ENCODE results near the gene NPR2.
A peak's percentile ranks its signal among the peaks of the same experiment; 100 is the strongest.

Gene NPR2

GRCh38 chr9:35834260-35835215, 43.1 kb downstream of the NPR2 start:
- no peak for DNase-seq

- DNase-seq = no peak
Observed at GRCh38 chr9:35835216-35835632, 43.8 kb downstream of the NPR2 start.

- DNase-seq = no peak
Observed at GRCh38 chr9:35835766-35836165, 44.4 kb downstream of the NPR2 start.

- DNase-seq = no peak
Observed at GRCh38 chr9:35836595-35836994, 45.2 kb downstream of the NPR2 start.

DNA sequence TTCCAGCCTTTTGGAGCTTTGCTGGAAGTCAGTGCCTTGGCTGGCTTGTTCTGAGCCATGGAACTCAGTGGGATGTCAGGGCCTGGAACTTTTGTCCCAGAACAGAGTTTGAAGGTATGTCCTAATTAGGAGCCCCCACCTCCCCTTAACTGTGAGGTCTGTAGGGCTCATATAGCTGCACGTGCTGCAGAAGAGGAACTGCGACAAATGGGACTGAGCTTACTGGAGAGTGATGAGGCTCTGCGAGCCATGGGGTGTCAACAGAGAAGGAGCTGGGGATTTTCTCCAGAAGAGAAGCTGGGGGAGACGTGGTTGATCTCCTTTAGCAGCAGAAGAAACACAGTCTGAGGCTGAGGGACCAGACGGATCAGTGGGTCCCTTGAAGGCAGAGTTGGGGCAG, 48.5 kb downstream of the NPR2 start:
- no peak for DNase-seq

GRCh38 chr9:35840881-35841644, 49.7 kb downstream of the NPR2 start:
- no peak for DNase-seq

GRCh38 chr9:35841645-35841900, 50.2 kb downstream of the NPR2 start:
- no peak for DNase-seq

DNA sequence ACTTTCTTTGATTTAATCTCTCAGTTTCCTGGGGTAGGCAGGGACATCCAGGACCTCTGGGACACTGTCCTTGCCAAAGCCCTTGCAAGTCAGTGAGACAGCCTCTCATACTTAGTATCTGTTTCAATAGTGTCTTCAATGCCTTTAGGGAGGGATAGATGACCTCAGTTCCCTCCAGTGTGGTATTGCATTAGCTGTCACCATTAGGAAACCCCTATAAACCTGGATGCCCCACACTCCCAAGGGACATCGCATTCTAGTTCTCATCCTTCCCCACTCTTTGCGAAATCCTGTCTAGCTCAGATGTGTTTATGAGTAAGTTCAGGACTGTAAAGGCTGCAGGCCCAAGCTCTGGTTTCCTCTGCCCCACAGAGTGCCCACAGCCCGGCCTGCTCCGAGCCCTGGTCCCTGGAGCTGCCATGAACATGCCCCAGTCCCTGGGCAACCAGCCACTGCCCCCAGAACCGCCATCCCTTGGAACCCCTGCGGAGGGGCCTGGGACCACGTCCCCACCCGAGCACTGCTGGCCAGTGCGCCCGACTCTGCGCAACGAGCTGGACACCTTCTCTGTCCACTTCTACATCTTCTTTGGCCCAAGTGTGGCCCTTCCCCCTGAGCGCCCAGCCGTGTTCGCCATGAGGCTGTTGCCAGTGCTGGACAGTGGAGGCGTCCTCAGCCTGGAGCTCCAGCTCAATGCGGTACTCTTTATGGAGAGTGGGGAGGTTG, 50.8 kb downstream of the NPR2 start:
- no peak for DNase-seq

- no peak for DNase-seq
Observed at GRCh38 chr9:35842795-35843194, 51.4 kb downstream of the NPR2 start.

- DNase-seq = no peak
Observed at GRCh38 chr9:35844628-35845270, 53.4 kb downstream of the NPR2 start.

DNA sequence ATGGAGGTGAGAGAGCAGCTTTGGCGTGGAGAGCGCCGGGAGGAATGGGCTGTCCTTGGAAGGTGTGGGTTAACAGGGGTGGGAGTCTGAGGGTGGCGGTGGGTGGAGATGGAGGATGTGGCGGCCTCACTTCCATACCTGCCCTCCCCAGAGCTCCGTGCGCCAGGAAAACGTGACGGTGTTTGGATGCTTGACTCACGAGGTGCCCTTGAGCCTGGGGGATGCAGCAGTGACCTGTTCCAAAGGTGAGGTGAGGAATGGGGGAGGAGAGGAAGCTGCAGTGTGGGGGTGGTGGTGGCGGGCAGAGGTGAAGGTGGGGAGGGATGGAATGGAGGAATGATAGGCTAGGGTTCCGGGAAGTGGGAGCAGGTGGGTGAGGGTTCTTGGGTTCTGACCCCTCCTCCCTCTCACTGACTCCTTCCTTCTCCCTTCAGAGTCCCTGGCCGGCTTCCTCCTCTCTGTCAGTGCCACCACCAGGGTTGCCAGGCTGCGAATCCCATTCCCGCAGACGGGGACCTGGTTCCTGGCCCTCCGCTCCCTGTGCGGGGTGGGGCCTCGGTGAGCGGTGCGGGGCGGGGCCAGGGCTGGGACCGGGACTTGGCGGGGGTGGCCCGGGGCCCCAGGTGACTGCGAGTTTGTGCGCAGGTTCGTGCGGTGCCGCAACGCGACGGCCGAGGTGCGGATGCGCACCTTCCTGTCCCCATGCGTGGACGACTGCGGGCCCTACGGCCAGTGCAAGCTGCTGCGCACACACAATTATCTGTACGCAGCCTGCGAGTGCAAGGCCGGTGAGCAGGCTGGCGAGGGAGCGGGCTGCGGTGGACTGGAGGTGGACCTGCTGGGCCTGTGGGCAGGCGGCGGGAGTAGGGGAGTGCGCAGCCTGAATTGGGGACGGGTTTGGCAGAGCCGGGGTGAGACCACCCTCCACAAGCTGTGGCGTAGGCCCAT, 54.7 kb downstream of the NPR2 start:
- no peak for DNase-seq

DNA sequence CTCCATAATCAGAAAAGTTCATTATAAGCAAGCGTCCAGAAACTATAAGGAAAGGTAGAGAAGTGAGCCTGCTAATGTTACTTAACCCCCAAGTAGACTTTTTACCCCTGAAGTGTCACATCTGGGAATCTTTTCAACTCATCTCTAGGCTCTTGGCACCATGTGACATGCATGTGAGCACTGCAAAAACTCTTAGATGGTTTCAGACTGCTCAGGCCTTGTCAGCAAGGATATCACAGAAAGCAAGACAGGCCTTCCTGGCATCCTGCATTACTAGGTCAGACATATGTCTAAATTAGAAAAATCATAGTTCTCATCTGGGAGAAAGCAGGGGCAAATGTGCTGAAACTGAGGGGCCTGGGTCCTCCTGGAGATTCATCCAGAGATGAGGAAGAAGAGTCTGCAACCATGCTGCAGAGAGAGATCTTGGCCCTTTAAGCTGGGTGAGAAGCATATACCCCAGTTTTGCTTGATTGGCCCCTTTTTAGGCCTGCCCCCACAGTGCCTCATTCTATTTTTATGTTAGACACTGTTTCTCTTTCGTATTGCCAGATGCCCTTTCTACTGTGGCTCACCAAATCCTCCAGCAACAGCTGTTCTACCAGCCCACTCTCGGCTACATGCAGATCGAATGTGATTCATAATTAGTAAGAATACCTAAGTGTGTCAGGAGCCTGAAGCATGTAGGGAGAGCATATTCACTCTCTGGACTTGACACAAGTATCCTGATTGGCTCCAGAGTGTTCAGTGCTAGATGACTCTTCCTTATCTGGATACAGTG, 56.6 kb downstream of the NPR2 start:
- peak; percentile 52 to 65 for DNase-seq

DNA sequence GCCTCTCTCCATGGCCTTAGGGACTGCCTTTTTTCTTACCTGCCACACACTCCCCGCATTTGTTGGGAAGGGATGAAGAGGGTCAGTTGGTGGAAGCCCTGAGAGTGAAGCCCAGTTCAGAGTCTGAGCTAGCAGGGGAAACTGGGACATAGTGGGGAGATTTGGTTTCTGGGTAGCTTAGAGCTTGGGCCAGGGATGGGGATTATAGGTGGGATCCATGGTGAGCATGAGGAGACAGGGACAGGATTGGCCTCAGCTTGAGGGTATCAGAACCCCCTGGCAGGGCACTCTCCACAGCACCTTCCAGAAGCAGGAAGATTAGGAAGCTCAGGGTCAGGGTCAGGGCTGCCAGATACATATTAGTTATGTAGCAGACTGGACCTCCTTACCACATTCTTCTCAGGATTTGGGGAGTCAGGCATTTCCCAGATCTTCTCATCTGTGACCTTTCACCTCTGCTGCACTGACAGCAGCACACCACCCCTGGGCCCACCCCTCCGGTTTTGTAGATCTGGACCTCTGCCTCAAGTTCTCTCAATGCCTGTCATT, 61.0 kb downstream of the NPR2 start:
- peak in 1 of 2 experiments; percentile 4 for DNase-seq

- DNase-seq = peak in 1 of 2 experiments; percentile 5
Observed at GRCh38 chr9:35852876-35853865, 61.8 kb downstream of the NPR2 start.

- DNase-seq = peak; percentile 0 to 2
Observed at GRCh38 chr9:35854091-35854762, 62.8 kb downstream of the NPR2 start.

DNA sequence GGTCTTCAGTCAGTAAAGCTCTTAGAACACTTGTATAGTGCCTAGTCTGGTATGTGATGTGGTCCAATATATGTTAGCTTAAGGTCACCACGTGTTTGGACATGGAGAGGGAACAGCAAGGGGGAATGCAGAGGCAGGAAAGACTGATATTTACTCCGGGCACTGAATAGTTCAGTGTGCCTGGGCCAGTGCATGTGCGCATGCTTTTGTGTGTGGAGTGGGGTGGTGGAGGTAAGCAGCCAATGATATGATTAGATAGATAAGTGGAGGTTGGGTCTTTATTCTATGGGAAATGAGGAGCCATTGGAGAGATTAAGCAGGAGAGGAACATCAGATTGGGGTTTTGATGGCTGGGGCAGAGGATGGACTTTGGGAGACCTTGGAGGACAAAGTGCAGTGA, 64.8 kb downstream of the NPR2 start:
- DNase-seq = peak in 1 of 2 experiments; percentile 4

DNA sequence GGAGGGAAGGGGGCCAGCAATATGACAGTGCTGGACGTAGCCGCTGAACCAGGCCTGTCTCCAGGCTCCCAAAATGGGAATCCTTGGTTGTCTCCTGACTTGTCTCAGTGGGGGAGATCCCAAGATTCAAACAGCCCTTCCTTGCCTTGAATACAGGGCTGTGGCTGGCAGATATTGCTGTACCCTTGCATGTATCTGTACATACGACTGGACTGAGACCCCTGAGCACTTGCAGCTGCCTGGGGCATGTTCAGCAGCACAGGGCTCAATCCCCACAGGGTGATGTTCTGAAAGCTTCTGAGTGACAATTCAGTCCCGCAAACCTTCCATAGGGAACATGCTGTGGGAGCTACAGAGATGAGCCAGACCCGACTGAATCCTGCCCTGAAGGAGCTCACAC, 65.5 kb downstream of the NPR2 start:
- peak; percentile 4 for DNase-seq

DNA sequence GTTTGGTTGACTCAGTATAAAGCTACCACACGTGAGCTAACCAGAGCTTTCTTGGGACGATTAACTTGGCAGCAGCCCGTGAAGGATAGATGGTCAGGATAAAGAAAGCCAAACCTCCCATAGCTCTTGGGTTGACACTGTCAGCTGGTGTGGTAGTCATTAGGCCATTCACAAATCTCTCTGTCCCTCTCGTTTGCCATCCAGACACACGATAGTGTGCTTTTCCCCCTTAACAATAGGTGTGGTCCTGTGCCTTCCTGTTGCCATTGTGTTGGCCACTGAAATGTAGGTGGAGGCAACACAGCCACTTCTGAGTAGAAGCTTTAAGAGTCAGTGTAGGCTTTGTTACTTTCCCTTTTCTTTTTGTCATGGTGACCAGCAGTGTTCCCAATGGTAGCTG, 67.1 kb downstream of the NPR2 start:
- peak in 1 of 2 experiments; percentile 1 for DNase-seq

Measured in activated T-cell treated with anti-CD3 and anti-CD28 coated beads, Interleukin-2, amount 50 U/mL, for 48 hours (primary cell).